A673 (cell line): Measurements from ENCODE around the gene RAPGEF3.

Experiments used
- CTCF ChIP-seq: fragments of 300-800, 200-600 bp; sonication (generic); conservative IDR thresholded peaks from 2 replicates; pipeline ENCODE4 v1.5.1; 2017; ENCODE audit warnings: low read depth, mild to moderate bottlenecking, antibody characterized with exemption, low read length, moderate library complexity, mixed read lengths
- EZH2 ChIP-seq: fragments of 200-600 bp; sonication (generic); IDR thresholded peaks from 2 replicates; pipeline ENCODE4 v1.6.1; 2017; ENCODE audit warnings: borderline replicate concordance, low read depth, mild to moderate bottlenecking, mixed read lengths, antibody characterized with exemption, low read length; ENCODE audit not compliant: poor library complexity, severe bottlenecking

- TF ChIP-seq CTCF = peak; percentile 66
- TF ChIP-seq EZH2 = no peak
Observed at GRCh38 chr12:47705566-47706425, 52.9 kb downstream of the RAPGEF3 start, which contains the start of gene RPAP3.
